Parathyroid adenoma (tissue), 2 donors: ENCODE measurements around the gene ZBTB46.
"Not testable (repeated sequence)": the region's sequence is repeated elsewhere in the genome, so short reads cannot be mapped to it uniquely, and the experiment has no call there.

Experiments
- H2AFZ ChIP-seq: fragments of 300-600 bp; sonication (generic); one replicate; pipeline ENCODE4 v1.7.0; 2017; ENCODE audit warnings: antibody characterized with exemption, mild to moderate bottlenecking
- H3K27ac ChIP-seq: fragments of 300-600 bp; sonication (generic); one replicate; pipeline ENCODE4 v1.7.0; 2017
- H3K27me3 ChIP-seq: fragments of 300-600 bp; sonication (generic); one replicate; pipeline ENCODE4 v1.7.0; 2017; ENCODE audit warnings: low read length; ENCODE audit not compliant: control insufficient read depth, insufficient read depth
- H3K36me3 ChIP-seq: fragments of 300-600 bp; sonication (generic); one replicate; pipeline ENCODE4 v1.7.0; 2017; ENCODE audit warnings: low read length; ENCODE audit not compliant: control insufficient read depth, insufficient read depth
- H3K4me1 ChIP-seq: fragments of 300-600 bp; sonication (generic); one replicate; pipeline ENCODE4 v1.7.0; 2017; ENCODE audit warnings: control low read depth
- H3K4me2 ChIP-seq: fragments of 300-600 bp; sonication (generic); one replicate; pipeline ENCODE4 v1.7.0; 2017; ENCODE audit warnings: low read length
- H3K4me3 ChIP-seq: fragments of 300-600 bp; sonication (generic); one replicate; pipeline ENCODE4 v1.7.0; 2017; ENCODE audit warnings: low read depth, low read length
- H3K79me2 ChIP-seq: fragments of 300-600 bp; sonication (generic); one replicate; pipeline ENCODE4 v1.7.0; 2017; ENCODE audit warnings: control low read depth
- H3K9ac ChIP-seq: fragments of 300-600 bp; sonication (generic); one replicate; pipeline ENCODE4 v1.7.0; 2017; ENCODE audit warnings: mild to moderate bottlenecking
- H3K9me3 ChIP-seq: fragments of 300-600 bp; sonication (generic); one replicate; pipeline ENCODE4 v1.7.0; 2017; ENCODE audit warnings: low read length; ENCODE audit not compliant: control insufficient read depth
- CTCF ChIP-seq: fragments of 300-600 bp; sonication (generic); IDR thresholded peaks from one replicate; pipeline ENCODE4 v1.7.0; 2017; ENCODE audit warnings: antibody characterized with exemption, mild to moderate bottlenecking
- donor health status: primary hyperparathyroidism.

The ZBTB46 gene

GRCh38 chr20:63778857-63779256 is 52.2 kb downstream of the ZBTB46 start:
- Histone ChIP-seq H3K79me2 (peaks cover 58% of the 10 kb centered on the region), H3K9ac (no peak overlapping the region), H3K4me3 (no peak overlapping the region), H3K4me2 (no peak overlapping the region), H3K4me1 (no peaks in the 10 kb centered on the region), H3K9me3 (no peaks in the 10 kb centered on the region), H3K36me3 (no peaks in the 10 kb centered on the region), H2AFZ (no peak overlapping the region), H3K27me3 (no peaks in the 10 kb centered on the region), H3K27ac (no peak overlapping the region)
- TF ChIP-seq CTCF: no peak

- no peak overlapping the region for H3K9ac ChIP-seq
- no peaks in the 10 kb centered on the region for H3K4me1 ChIP-seq
- no peaks in the 10 kb centered on the region for H3K27me3 ChIP-seq
- peaks cover 63% of the 10 kb centered on the region for H3K79me2 ChIP-seq
- H3K9me3 ChIP-seq: no peaks in the 10 kb centered on the region
- H3K27ac ChIP-seq: no peak overlapping the region
- no peak overlapping the region for H3K4me3 ChIP-seq
- no peak overlapping the region for H2AFZ ChIP-seq
- TF ChIP-seq CTCF: no peak
- no peaks in the 10 kb centered on the region for H3K36me3 ChIP-seq
- H3K4me2 ChIP-seq: no peak overlapping the region
Observed at GRCh38 chr20:63778034-63778752, 52.9 kb downstream of the ZBTB46 start.

DNA sequence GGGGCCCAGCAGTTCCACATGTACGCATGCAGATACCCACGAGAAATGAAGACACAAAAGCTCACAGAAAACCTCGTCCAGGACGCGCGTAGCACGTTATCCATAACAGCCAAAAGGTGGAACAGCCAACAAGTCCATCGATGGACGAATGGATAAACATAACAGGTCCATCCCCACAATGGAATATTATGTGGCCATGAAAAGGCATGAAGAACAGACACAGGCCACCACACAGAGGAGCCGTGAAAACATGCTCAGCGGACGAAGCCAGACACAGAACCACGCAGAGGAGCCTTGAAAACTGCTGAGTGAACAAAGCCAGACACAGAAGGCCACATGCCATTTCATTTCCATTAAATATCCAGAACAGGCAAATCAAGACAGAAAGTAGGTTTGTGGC is 53.5 kb downstream of the ZBTB46 start:
- Histone ChIP-seq H3K79me2 (peaks cover 62% of the 10 kb centered on the region), H3K36me3 (no peaks in the 10 kb centered on the region), H3K9ac (no peak overlapping the region), H3K4me2 (no peak overlapping the region), H3K4me3 (no peak overlapping the region), H3K27ac (no peak overlapping the region), H3K4me1 (no peaks in the 10 kb centered on the region), H3K9me3 (no peaks in the 10 kb centered on the region), H2AFZ (no peak overlapping the region), H3K27me3 (no peaks in the 10 kb centered on the region)
- TF ChIP-seq CTCF: no peak

DNA sequence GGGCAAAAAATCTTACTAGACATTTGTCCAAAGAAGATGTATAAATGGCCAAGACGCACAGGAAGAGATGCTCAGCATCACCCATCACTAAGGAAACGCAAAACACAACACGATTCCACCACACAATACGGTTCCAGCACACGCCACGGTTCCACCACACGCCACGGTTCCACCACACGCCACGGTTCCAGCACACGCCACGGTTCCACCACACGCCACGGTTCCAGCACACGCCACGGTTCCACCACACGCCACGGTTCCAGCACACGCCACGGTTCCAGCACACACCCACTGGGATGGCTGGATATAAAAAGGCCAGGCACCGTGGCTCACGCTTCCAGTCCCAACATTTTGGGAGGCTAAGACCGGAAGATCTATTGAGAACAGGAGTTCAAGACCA is 54.2 kb downstream of the ZBTB46 start:
- H3K9me3 ChIP-seq, H3K27me3 ChIP-seq, H3K9ac ChIP-seq, H3K4me3 ChIP-seq, H3K4me1 ChIP-seq, H3K36me3 ChIP-seq, H2AFZ ChIP-seq, H3K4me2 ChIP-seq, H3K27ac ChIP-seq: not testable (repeated sequence)
- H3K79me2 ChIP-seq: peaks cover 58% of the 10 kb centered on the region

DNA sequence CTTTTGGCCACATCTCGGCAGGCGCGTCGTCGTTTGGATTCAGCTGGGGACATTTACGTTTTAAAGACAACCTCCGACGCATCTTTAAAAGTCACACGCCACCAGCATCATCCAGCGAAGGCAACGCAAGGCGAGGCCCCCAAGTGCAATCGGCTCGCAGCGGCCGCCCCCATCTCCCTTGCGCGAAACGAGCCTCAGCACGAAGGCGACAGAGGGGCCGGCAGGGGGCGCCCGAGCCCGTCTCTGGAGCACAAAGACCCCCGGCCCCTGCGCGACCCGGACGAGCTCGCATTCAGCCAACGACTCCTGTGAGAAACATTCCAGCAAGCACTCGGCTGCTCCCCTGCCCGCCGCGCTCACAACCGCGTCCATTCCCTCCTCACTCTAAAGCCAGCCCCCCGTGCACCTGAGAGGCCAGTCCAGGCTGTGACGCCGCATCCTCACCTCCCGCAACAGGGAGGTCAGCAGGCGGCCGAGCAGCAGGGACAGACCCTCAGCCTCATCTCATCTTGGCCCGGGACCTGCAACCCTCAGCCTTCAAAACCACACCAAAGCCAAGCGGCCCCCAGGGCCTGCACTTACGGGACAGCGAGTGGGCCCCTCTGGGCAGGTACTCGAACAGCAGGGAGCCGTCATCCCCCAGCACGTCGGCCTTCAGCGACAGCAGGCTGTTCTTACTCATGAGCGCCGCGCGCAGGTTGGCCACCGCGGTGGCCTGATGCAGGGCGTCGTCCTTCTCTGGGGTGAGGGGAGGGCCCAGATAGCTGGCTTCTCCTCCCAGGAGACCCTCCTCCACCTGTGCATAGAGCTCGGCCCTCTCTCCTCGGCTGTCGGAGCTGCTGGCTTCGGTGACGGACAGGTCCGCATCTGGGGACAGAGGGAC is 55.7 kb downstream of the ZBTB46 start:
- Histone ChIP-seq H3K4me1 (no peaks in the 10 kb centered on the region), H3K27ac (no peak overlapping the region), H3K9me3 (no peaks in the 10 kb centered on the region), H3K4me2 (no peak overlapping the region), H3K36me3 (no peaks in the 10 kb centered on the region), H3K9ac (no peak overlapping the region), H2AFZ (no peak overlapping the region), H3K79me2 (peaks cover 66% of the 10 kb centered on the region), H3K27me3 (no peaks in the 10 kb centered on the region), H3K4me3 (no peak overlapping the region)
- TF ChIP-seq CTCF: peak; percentile 19
